Thoracic aorta (tissue), 2 donors: ENCODE data around the gene CEACAM21. TPM values are rescaled to one million over a fixed set of nuclear protein-coding genes. Genes with fewer than 3 reads are reported as not detected.
A peak's percentile ranks its signal among the peaks of the same experiment; 100 is the strongest.

Source experiments
- ATAC-seq: fragments of 150-250 bp; one replicate; pipeline ENCODE4 v1.8.0; 2017; ENCODE audit warnings: low read depth; ENCODE audit not compliant: insufficient number of reproducible peaks, low FRiP score
- DNase-seq: peaks from one replicate; pipeline ENCODE4 v3.0.0-alpha.2; 2020; ENCODE audit warnings: low spot score
- H3K27ac ChIP-seq, 2 donors: fragments of 200-600 bp; sonication (generic); 1 replicate in 1 of 2; 2 replicates in 1 of 2; pipeline ENCODE4 v1.5.1; 2016; ENCODE audit warnings: mild to moderate bottlenecking in 2 of 2, moderate library complexity in 2 of 2
- H3K27me3 ChIP-seq: fragments of 200-600 bp; sonication (generic); replicated peaks from 2 replicates; pipeline ENCODE4 v1.6.0; 2016; ENCODE audit warnings: mild to moderate bottlenecking; ENCODE audit not compliant: insufficient read depth
- H3K36me3 ChIP-seq: fragments of 200-600 bp; sonication (generic); one replicate; pipeline ENCODE4 v1.5.1; 2016
- H3K4me1 ChIP-seq, 2 donors: fragments of 200-600 bp; sonication (generic); 1 replicate in 1 of 2; 2 replicates in 1 of 2; pipeline versions ENCODE4 v1.5.1 to v1.6.0; 2016; ENCODE audit warnings: low read depth in 2 of 2, mild to moderate bottlenecking in 1 of 2; ENCODE audit not compliant: control insufficient read depth in 1 of 2
- H3K4me3 ChIP-seq: fragments of 200-600 bp; sonication (generic); 2 replicates; pipeline ENCODE4 v1.5.1; 2016; ENCODE audit warnings: mild to moderate bottlenecking
- H3K9me3 ChIP-seq: fragments of 200-600 bp; sonication (generic); 2 replicates; pipeline ENCODE4 v1.5.1; 2016
- CTCF ChIP-seq: fragments of 200-600 bp; sonication (generic); IDR thresholded peaks from one replicate; pipeline ENCODE4 v1.5.1; 2019; ENCODE audit warnings: antibody characterized with exemption
- total RNA-seq, 2 donors: library from RNA; depleted of rRNA; stranded (reverse); fragments of >200 nt; gene quantifications; one replicate each; pipeline versions ENCODE4 v1.1.0 to v1.2.3, GENCODE V29; 2016

The CEACAM21 gene
- total RNA-seq, 2 donors from 2014 or later: 1.1 to 6.9 TPM

DNA sequence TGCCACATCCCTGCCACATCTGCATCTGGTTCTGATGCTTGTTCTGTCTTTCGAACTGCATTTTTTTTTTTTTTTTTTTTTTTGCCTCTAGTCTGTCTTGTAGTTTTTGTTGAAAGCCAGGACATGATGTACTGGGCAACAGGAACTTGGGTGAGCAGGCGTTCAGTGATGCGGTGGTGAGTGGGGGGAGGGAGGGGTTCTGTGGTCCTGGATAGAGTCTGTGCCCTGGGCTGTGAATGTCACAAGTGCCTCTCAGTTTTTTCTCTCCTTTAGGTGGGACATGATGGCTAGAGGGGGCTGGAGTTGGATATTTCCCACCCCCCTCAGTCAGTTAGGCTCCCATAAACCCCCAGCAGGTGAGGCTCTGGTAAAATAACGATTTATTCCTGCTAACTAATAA lies 47.4 kb downstream of the CEACAM21 start:
- DNase-seq (no peak), ATAC-seq (no peak)
- Histone ChIP-seq H3K4me3 (no peak overlapping the region), H3K27ac (no peak overlapping the region), H3K36me3 (no peaks in the 10 kb centered on the region), H3K27me3 (no peaks in the 10 kb centered on the region), H3K9me3 (no peaks in the 10 kb centered on the region), H3K4me1 (no peaks in the 10 kb centered on the region)
- TF ChIP-seq CTCF: no peak

- ATAC-seq: no peak
- no peak for DNase-seq
Observed at GRCh38 chr19:41624515-41624914, 48.5 kb downstream of the CEACAM21 start.

GRCh38 chr19:41624937-41625336 lies 49.0 kb downstream of the CEACAM21 start:
- H3K27me3 ChIP-seq: no peaks in the 10 kb centered on the region
- TF ChIP-seq CTCF: no peak
- ATAC-seq: no peak
- no peaks in the 10 kb centered on the region for H3K4me1 ChIP-seq
- H3K36me3 ChIP-seq: no peaks in the 10 kb centered on the region
- H3K4me3 ChIP-seq: no peak overlapping the region
- no peak for DNase-seq
- H3K9me3 ChIP-seq: no peaks in the 10 kb centered on the region
- H3K27ac ChIP-seq: no peak overlapping the region

More at GRCh38 chr19:41624515-41624914, 48.5 kb downstream of the CEACAM21 start:
- Histone ChIP-seq H3K36me3 (no peaks in the 10 kb centered on the region), H3K27me3 (no peaks in the 10 kb centered on the region), H3K4me3 (no peak overlapping the region), H3K27ac (no peak overlapping the region), H3K9me3 (no peaks in the 10 kb centered on the region), H3K4me1 (no peaks in the 10 kb centered on the region)
- TF ChIP-seq CTCF: no peak

DNA sequence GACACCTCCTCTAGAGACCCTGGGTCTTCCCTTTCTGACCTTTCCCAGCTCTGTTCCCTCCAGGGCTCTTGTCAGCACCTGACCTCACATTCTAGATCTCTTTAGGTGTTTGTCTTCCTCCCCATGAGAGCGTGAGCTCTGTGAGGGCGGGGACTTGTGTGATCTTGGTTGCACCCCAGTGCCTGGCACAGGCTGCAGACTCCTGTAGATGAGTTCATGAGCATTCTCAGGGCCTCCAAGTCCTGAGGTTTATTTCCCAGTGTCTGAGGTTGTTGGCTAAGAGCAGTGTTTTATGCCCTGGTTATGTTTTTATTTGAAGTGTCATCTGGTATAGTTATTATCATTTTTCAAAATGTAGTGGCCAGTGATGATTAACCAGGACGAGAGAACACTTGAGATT lies 50.3 kb downstream of the CEACAM21 start:
- TF ChIP-seq CTCF: no peak
- H3K36me3 ChIP-seq: no peaks in the 10 kb centered on the region
- DNase-seq: no peak
- no peaks in the 10 kb centered on the region for H3K9me3 ChIP-seq
- H3K4me3 ChIP-seq: peak overlapping the region; percentile 54
- no peak for ATAC-seq
- no peaks in the 10 kb centered on the region for H3K4me1 ChIP-seq
- H3K27ac ChIP-seq: no peak overlapping the region
- no peaks in the 10 kb centered on the region for H3K27me3 ChIP-seq

DNA sequence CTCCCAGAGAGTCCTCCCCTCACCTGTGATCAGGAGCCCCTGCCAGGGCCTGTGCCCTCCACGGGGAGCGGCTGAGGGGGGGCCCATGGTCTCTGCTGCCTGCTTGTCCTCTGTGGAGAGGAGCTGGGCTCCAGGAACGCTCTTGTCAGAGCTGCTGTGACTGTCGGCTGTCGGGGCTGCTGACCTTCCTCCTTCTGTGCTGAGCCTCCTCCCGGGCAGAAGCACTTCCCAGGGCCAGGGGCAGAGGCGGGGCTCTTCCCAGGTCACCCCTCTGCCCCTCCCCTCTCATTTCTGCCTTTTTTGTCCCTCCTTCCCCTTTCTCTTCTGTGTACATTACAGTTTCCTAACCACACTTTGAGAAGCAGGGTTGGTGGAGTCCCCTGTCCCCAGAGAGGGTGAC lies 50.9 kb downstream of the CEACAM21 start, which contains the start of gene CEACAM4:
Gene CEACAM4, minus strand, starts transcription at position 198 of the 400 bp plus-strand sequence. Its CDS starts 111 bp downstream, at position 87.
- TF ChIP-seq CTCF: no peak
- no peaks in the 10 kb centered on the region for H3K4me1 ChIP-seq
- DNase-seq: no peak
- peak within 1 kb of the TSS; percentile 54 for H3K4me3 ChIP-seq
- no peaks in the 10 kb centered on the region for H3K9me3 ChIP-seq
- no peaks in the 10 kb centered on the region for H3K36me3 ChIP-seq
- no peak within 1 kb of the TSS for H3K27ac ChIP-seq
- no peaks in the 10 kb centered on the region for H3K27me3 ChIP-seq
- ATAC-seq: no peak
